Measurements from ENCODE around the gene HCAR2. TPM values are rescaled to one million over a fixed set of nuclear protein-coding genes. Genes with fewer than 3 reads are reported as not detected.

HCAR2 gene

Small RNA genes within 50 kb of the gene (small RNA-seq; reads per million reads assigned to genes)
- not detected for gene AC026333.2 (ENCODE audit: low read depth)

Measured in mesenchymal stem cell (in vitro differentiated cells and primary cell).